NB4 (cell line): ENCODE measurements around the gene NPLOC4.

Experiments
- MYC ChIP-seq: IDR thresholded peaks from 2 replicates; pipeline ENCODE4 v1.6.1; 2011; ENCODE audit warnings: low read depth, low read length
- POLR2A ChIP-seq: IDR thresholded peaks from 2 replicates; pipeline ENCODE4 v1.6.1; 2011; ENCODE audit warnings: mild to moderate bottlenecking; ENCODE audit not compliant: insufficient read length; ENCODE audit errors: extremely low read depth
- TF ChIP-seq, protein P1 (sequence below): IDR thresholded peaks from one replicate; pipeline ENCODE4 v1.5.1; 2012; ENCODE audit warnings: low read depth, low read length
- TF ChIP-seq, protein P2 (sequence below): IDR thresholded peaks from 2 replicates; pipeline ENCODE4 v1.6.1; 2011; ENCODE audit warnings: low read depth, low read length

DNA sequence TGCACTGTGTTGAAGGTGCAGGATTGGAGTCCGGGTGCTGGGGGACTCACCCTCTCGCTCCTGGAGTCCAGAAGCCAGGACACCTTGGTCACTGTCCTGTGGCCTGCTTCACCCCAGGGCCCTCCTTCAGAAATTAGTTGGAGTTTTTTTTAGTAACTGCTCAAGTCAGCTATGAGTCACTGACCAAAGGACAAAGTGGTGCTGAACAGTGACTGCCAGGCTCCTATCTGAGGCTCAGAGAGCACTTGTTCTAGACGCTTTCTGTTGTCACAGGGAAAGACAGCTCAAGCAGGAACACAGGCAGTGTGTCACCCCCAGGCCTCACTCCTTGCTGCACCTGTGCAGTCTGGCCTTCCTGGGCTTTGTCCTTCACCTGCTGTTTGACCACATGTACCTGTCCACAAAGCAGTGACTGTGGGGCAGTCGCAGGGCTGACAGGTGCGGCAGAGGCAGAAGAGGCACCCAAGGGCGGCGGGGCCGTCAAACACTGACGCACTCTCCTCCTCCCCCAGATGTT lies 80.7 kb downstream of the NPLOC4 start:
- TF ChIP-seq, protein P1, sequence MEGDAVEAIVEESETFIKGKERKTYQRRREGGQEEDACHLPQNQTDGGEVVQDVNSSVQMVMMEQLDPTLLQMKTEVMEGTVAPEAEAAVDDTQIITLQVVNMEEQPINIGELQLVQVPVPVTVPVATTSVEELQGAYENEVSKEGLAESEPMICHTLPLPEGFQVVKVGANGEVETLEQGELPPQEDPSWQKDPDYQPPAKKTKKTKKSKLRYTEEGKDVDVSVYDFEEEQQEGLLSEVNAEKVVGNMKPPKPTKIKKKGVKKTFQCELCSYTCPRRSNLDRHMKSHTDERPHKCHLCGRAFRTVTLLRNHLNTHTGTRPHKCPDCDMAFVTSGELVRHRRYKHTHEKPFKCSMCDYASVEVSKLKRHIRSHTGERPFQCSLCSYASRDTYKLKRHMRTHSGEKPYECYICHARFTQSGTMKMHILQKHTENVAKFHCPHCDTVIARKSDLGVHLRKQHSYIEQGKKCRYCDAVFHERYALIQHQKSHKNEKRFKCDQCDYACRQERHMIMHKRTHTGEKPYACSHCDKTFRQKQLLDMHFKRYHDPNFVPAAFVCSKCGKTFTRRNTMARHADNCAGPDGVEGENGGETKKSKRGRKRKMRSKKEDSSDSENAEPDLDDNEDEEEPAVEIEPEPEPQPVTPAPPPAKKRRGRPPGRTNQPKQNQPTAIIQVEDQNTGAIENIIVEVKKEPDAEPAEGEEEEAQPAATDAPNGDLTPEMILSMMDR = no peak
- TF ChIP-seq, protein P2, sequence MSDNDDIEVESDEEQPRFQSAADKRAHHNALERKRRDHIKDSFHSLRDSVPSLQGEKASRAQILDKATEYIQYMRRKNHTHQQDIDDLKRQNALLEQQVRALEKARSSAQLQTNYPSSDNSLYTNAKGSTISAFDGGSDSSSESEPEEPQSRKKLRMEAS = no peak
- TF ChIP-seq POLR2A = no peak
- TF ChIP-seq MYC = no peak
